ENCODE data around the gene MRPL30. TPM values are rescaled to one million over a fixed set of nuclear protein-coding genes. Genes with fewer than 3 reads are reported as not detected.

MRPL30 gene
- total and polyA plus RNA-seq, 2 of the 8 experiments (the other 6 are each of a cell fraction or from before 2014, with no cell fraction given) = 22.3 to 46.2 TPM

- H4K8ac ChIP-seq (ENCODE audit: extremely low read depth, insufficient read depth, low read length) = peak within 1 kb of the TSS; percentile 80; the same call in 1 of the 2 replicates
- H3K9me3 ChIP-seq (ENCODE audit: insufficient read depth in 2 of 2, low read depth in 1 of 2, low read length in 1 of 2) = no peaks in the 10 kb centered on the region
- ChIA-PET CTCF (ENCODE audit: partially characterized antibody) (no interaction called here), POLR2A (ENCODE audit: partially characterized antibody) (interaction anchor here (0.6 to 7.7 kb wide), 7 partner anchors 8 to 330 kb away, joined by 3 to 45 read pairs (median 4); partner anchors contain the start of genes C2orf15, MITD1 and MRPL30)
- no peak within 1 kb of the TSS for H2BK12ac ChIP-seq (ENCODE audit: low read depth, low read length)
- H3K27me3 ChIP-seq (replicated peaks in 1 of 4; ENCODE audit: control insufficient read depth in 3 of 4, extremely low read depth in 1 of 4, insufficient read depth in 3 of 4, low read length in 3 of 4) = no peaks in the 10 kb centered on the region
- peak within 1 kb of the TSS; percentile 45 for H2AFZ ChIP-seq (ENCODE audit: low read length)
- peak within 1 kb of the TSS; percentile 70 to 99 for H3K4me2 ChIP-seq (ENCODE audit: insufficient read depth in 1 of 2, low read depth in 2 of 2, low read length in 2 of 2)
- H3K36me3 ChIP-seq (ENCODE audit: control insufficient read depth in 2 of 4, insufficient read depth in 4 of 4, low read length in 3 of 4) = peaks cover 0 to 9% (median 0%) of the 10 kb centered on the region in 4 experiments; a peak in 2 of 8 replicates
- H2AK5ac ChIP-seq (ENCODE audit: low read depth, low read length) = no peak within 1 kb of the TSS
- H3K4me3 ChIP-seq (ENCODE audit: extremely low read depth in 1 of 4, insufficient read depth in 2 of 4, low read depth in 3 of 4, low read length in 4 of 4) = peak within 1 kb of the TSS; percentile 55 to 95 (median 82)
- peak within 1 kb of the TSS; percentile 27 for H3K4ac ChIP-seq (replicated peaks; ENCODE audit: insufficient read length, low read depth, low read length)
- no peak within 1 kb of the TSS for H3K14ac ChIP-seq (ENCODE audit: insufficient read length)
- DNase-seq (ENCODE audit: low read depth in 1 of 2, low spot score in 2 of 2) (peak; percentile 54 to 92), FAIRE-seq (no peak)
- H4K91ac ChIP-seq (replicated peaks; ENCODE audit: insufficient read length, low read length) = peak within 1 kb of the TSS; percentile 46
- H3K79me1 ChIP-seq (ENCODE audit: low read depth, low read length) = no peaks in the 10 kb centered on the region
- H3K4me1 ChIP-seq (replicated peaks in 1 of 4; ENCODE audit: control insufficient read depth in 3 of 4, insufficient read depth in 4 of 4, low read length in 3 of 4) = peaks cover 0 to 8% (median 3%) of the 10 kb centered on the region in 4 experiments; a peak in 2 of 7 replicates
- H3K23me2 ChIP-seq (ENCODE audit: low read depth, low read length) = peaks cover 11% of the 10 kb centered on the region
- peak within 1 kb of the TSS; percentile 58 for H2BK5ac ChIP-seq (ENCODE audit: low read depth, low read length)
- peak within 1 kb of the TSS; percentile 81 for H4K5ac ChIP-seq (ENCODE audit: insufficient read length, low read depth, low read length)
- peak within 1 kb of the TSS; percentile 39 to 88 (median 75) for H3K9ac ChIP-seq (replicated peaks in 1 of 4; ENCODE audit: extremely low read depth in 1 of 4, low read depth in 3 of 4, low read length in 3 of 4)
- WGBS, 2 experiments (ENCODE audit: extremely low coverage in 1 of 2, insufficient coverage in 1 of 2, insufficient read length in 1 of 2, insufficient replicate concordance in 2 of 2, low coverage in 1 of 2, low lambda C conversion rate in 2 of 2, missing lambda C conversion rate in 1 of 2) = 2% methylated on average over 53 of the region's 70 CpGs; no CpG with 5 or more reads in 1 of the 2 experiments
- no peak within 1 kb of the TSS for H3K23ac ChIP-seq (ENCODE audit: insufficient read length)
- peaks cover 0 to 7% of the 10 kb centered on the region in 2 experiments; a peak in 2 of 4 replicates for H3K79me2 ChIP-seq (ENCODE audit: control insufficient read depth in 1 of 2, insufficient read depth in 2 of 2, low read length in 2 of 2)
- peak within 1 kb of the TSS; percentile 79; the same call in 1 of the 2 replicates for H3K27ac ChIP-seq (ENCODE audit: low read depth, low read length)
- H3K18ac ChIP-seq (ENCODE audit: extremely low read depth, low read length) = peak within 1 kb of the TSS; percentile 13
- H2BK15ac ChIP-seq (ENCODE audit: low read length) = peak within 1 kb of the TSS; percentile 84; the same call in 1 of the 2 replicates
- H2BK20ac ChIP-seq (ENCODE audit: low read length) = no peak within 1 kb of the TSS
- no peaks in the 10 kb centered on the region for H4K20me1 ChIP-seq (replicated peaks in 1 of 2; ENCODE audit: control insufficient read depth in 1 of 2, insufficient read depth in 2 of 2, low read length in 2 of 2)
- H3K56ac ChIP-seq (replicated peaks; ENCODE audit: insufficient read length, low read depth, low read length) = no peak within 1 kb of the TSS
- no peak within 1 kb of the TSS for H2BK120ac ChIP-seq (replicated peaks; ENCODE audit: low read depth, low read length)
- peak in 1 of 3 experiments; percentile 4; a peak in 1 of 4 replicates for TF ChIP-seq CTCF (IDR thresholded peaks at IDR 0.05; ENCODE audit: control extremely low read depth in 1 of 3, insufficient read depth in 1 of 3, low read depth in 1 of 3, low read length in 3 of 3)
- TF ChIP-seq TAF1 (IDR thresholded peaks at IDR 0.05; ENCODE audit: low read depth, low read length) = peak; percentile 76
- TF ChIP-seq SIRT6 (IDR thresholded peaks at IDR 0.05; ENCODE audit: low read length) = no peak
- no peak for TF ChIP-seq NANOG (IDR thresholded peaks at IDR 0.05; ENCODE audit: insufficient read depth, low read depth, low read length, poor library complexity, severe bottlenecking)
- TF ChIP-seq TBP (IDR thresholded peaks at IDR 0.05; ENCODE audit: low read depth, low read length) = peak; percentile 54; the same call in 1 of the 2 replicates
- 0 out of 2 replicates have a peak, but pooled peaks have one; percentile 50 for TF ChIP-seq JUND (IDR thresholded peaks at IDR 0.05; ENCODE audit: low read length)
- TF ChIP-seq SP1 (IDR thresholded peaks at IDR 0.05; ENCODE audit: low read depth, low read length) = no peak
- TF ChIP-seq E2F6 (IDR thresholded peaks at IDR 0.05) = peak; percentile 59
Observed at GRCh38 chr2:99154643-99155536, 26.1 kb upstream of the MRPL30 start, which contains the start of the genes LIPT1 and TSGA10. LIPT1 (plus strand) TSS chr2:99154967; CDS start chr2:99161958, 6,991 bp downstream. TSGA10 (minus strand) TSS chr2:99154942; CDS start chr2:99109439, 45,503 bp downstream.
